Breast epithelium (tissue), 3 donors: ENCODE measurements around the gene NAALADL2.

Experiments used
- POLR2A ChIP-seq: fragments of 450-650 bp; IDR thresholded peaks from one replicate; pipeline ENCODE4 v1.6.1; 2016; ENCODE audit warnings: antibody characterized with exemption, mild to moderate bottlenecking, moderate library complexity
- POLR2AphosphoS5 ChIP-seq, 3 donors: sonication (generic); formaldehyde crosslinking; IDR thresholded peaks; one replicate each; pipeline ENCODE4 v1.6.1; 2017; ENCODE audit warnings: antibody characterized with exemption in 3 of 3
- TF ChIP-seq, protein P1 (sequence below), 3 donors: fragments of 450-650 bp; IDR thresholded peaks; one replicate each; pipeline ENCODE4 v1.5.1; 2016 to 2017; ENCODE audit warnings: antibody characterized with exemption in 3 of 3, mild to moderate bottlenecking in 3 of 3, moderate library complexity in 3 of 3

DNA sequence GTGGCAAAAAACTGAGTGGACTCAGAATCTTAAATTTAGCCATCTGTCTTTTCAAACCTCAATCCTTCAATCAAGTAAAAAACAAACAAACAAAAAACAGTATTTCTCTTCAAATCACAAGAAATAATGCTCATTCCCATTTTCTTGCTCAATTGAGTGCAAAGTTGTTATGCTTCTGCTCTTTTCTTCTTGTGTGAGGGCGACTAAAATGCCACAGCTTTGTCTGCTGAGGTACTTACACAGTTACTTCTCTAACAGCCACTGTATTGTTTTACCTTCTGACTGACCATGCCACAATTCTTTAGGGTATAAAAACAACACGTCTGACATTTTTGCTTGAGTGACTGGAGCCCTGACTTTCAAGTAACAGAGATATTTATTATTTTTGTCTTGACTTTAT is 617.4 kb downstream of the NAALADL2 start:
- TF ChIP-seq, protein P1, sequence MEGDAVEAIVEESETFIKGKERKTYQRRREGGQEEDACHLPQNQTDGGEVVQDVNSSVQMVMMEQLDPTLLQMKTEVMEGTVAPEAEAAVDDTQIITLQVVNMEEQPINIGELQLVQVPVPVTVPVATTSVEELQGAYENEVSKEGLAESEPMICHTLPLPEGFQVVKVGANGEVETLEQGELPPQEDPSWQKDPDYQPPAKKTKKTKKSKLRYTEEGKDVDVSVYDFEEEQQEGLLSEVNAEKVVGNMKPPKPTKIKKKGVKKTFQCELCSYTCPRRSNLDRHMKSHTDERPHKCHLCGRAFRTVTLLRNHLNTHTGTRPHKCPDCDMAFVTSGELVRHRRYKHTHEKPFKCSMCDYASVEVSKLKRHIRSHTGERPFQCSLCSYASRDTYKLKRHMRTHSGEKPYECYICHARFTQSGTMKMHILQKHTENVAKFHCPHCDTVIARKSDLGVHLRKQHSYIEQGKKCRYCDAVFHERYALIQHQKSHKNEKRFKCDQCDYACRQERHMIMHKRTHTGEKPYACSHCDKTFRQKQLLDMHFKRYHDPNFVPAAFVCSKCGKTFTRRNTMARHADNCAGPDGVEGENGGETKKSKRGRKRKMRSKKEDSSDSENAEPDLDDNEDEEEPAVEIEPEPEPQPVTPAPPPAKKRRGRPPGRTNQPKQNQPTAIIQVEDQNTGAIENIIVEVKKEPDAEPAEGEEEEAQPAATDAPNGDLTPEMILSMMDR (IDR thresholded peaks at IDR 0.05) = no peak
- TF ChIP-seq POLR2A (no peak), POLR2AphosphoS5 (IDR thresholded peaks at IDR 0.05) (no peak)
